SK-N-SH treated with all-trans-retinoic acid at 6 μM for 48 hours (cell line): ENCODE data around the gene SNAPIN.
"Not testable (repeated sequence)": the region's sequence is repeated elsewhere in the genome, so short reads cannot be mapped to it uniquely, and the experiment has no call there.

Experiments
- ATAC-seq: fragments of 200-7000 bp; cut with Tn5 transposase; 3 replicates; pipeline ENCODE4 v1.9.1; 2020; ENCODE audit warnings: mild to moderate bottlenecking, moderate library complexity
- ARNTL ChIP-seq: fragments of 450-650 bp; formaldehyde crosslinking; IDR thresholded peaks from 2 replicates; pipeline ENCODE4 v1.5.0; 2020; ENCODE audit warnings: low read depth, mild to moderate bottlenecking, moderate library complexity, borderline replicate concordance
- BACH2 ChIP-seq: fragments of 250-450 bp; sonication (Bioruptor Pico); IDR thresholded peaks from 2 replicates; pipeline ENCODE4 v1.9.0; 2021; ENCODE audit warnings: mild to moderate bottlenecking, borderline replicate concordance
- CSDC2 ChIP-seq: fragments of 250-450 bp; sonication (Bioruptor Pico); IDR thresholded peaks from 2 replicates; pipeline ENCODE4 v1.5.0; 2020; ENCODE audit warnings: mild to moderate bottlenecking, moderate library complexity
- ESRRG ChIP-seq: fragments of 250-450 bp; sonication (Bioruptor Pico); IDR thresholded peaks from 2 replicates; pipeline ENCODE4 v1.6.1; 2021; ENCODE audit warnings: mild to moderate bottlenecking
- GLIS3 ChIP-seq: fragments of 250-450 bp; sonication (Bioruptor Pico); IDR thresholded peaks from 2 replicates; pipeline ENCODE4 v1.5.0; 2020; ENCODE audit warnings: mild to moderate bottlenecking, moderate library complexity
- ISL1 ChIP-seq: fragments of 250-450 bp; sonication (Bioruptor Pico); IDR thresholded peaks from 2 replicates; pipeline ENCODE4 v2.1.2; 2022; ENCODE audit warnings: mild to moderate bottlenecking, moderate library complexity
- OSR1 ChIP-seq: fragments of 250-450 bp; sonication (Bioruptor Pico); IDR thresholded peaks from 2 replicates; pipeline ENCODE4 v1.8.0; 2022; ENCODE audit warnings: moderate library complexity, mild to moderate bottlenecking, inconsistent platforms
- POU6F1 ChIP-seq: fragments of 250-450 bp; sonication (Bioruptor Pico); IDR thresholded peaks from 2 replicates; pipeline ENCODE4 v1.8.0; 2021; ENCODE audit warnings: low read depth, mild to moderate bottlenecking, moderate library complexity, borderline replicate concordance
- PPARA ChIP-seq: fragments of 250-450 bp; sonication (Bioruptor Pico); IDR thresholded peaks from 2 replicates; pipeline ENCODE4 v1.5.0; 2020; ENCODE audit warnings: mild to moderate bottlenecking, borderline replicate concordance
- RARB ChIP-seq: fragments of 250-450 bp; sonication (Bioruptor Pico); IDR thresholded peaks from 2 replicates; pipeline ENCODE4 v1.8.0; 2021; ENCODE audit warnings: mild to moderate bottlenecking, moderate library complexity
- SNAI2 ChIP-seq: fragments of 250-450 bp; sonication (Bioruptor Pico); IDR thresholded peaks from 2 replicates; pipeline ENCODE4 v1.5.0; 2020; ENCODE audit warnings: mild to moderate bottlenecking, moderate library complexity
- TCF4 ChIP-seq: fragments of 250-450 bp; sonication (Bioruptor Pico); IDR thresholded peaks from 2 replicates; pipeline ENCODE4 v1.8.0; 2021; ENCODE audit warnings: mild to moderate bottlenecking, moderate library complexity, borderline replicate concordance
- TOX ChIP-seq: fragments of 250-450 bp; sonication (Bioruptor Pico); IDR thresholded peaks from 2 replicates; pipeline ENCODE4 v1.8.0; 2021; ENCODE audit warnings: mild to moderate bottlenecking, moderate library complexity, borderline replicate concordance
- ZC3H10 ChIP-seq: fragments of 250-450 bp; sonication (Bioruptor Pico); IDR thresholded peaks from 2 replicates; pipeline ENCODE4 v1.5.1; 2021; ENCODE audit warnings: mild to moderate bottlenecking, moderate library complexity
- ZFP3 ChIP-seq: fragments of 250-450 bp; sonication (Bioruptor Pico); IDR thresholded peaks from 2 replicates; pipeline ENCODE4 v1.5.0; 2020; ENCODE audit warnings: mild to moderate bottlenecking, moderate library complexity
- ZFP30 ChIP-seq: fragments of 450-650 bp; formaldehyde crosslinking; IDR thresholded peaks from 2 replicates; pipeline ENCODE4 v1.5.0; 2022; ENCODE audit warnings: mild to moderate bottlenecking, moderate library complexity
- ZNF565 ChIP-seq: fragments of 450-650 bp; formaldehyde crosslinking; conservative IDR thresholded peaks from 2 replicates; pipeline ENCODE4 v1.5.0; 2020; ENCODE audit warnings: low read depth, mild to moderate bottlenecking, moderate library complexity
- ZNF70 ChIP-seq: fragments of 450-650 bp; formaldehyde crosslinking; IDR thresholded peaks from 2 replicates; pipeline ENCODE4 v1.5.0; 2020; ENCODE audit warnings: mild to moderate bottlenecking, moderate library complexity
- ZNF8 ChIP-seq: fragments of 450-650 bp; formaldehyde crosslinking; IDR thresholded peaks from 2 replicates; pipeline ENCODE4 v1.5.0; 2020; ENCODE audit warnings: mild to moderate bottlenecking, moderate library complexity
- TF ChIP-seq, protein P1 (sequence below): fragments of 250-450 bp; sonication (Bioruptor Pico); IDR thresholded peaks from 2 replicates; pipeline ENCODE4 v1.8.0; 2020; ENCODE audit warnings: mild to moderate bottlenecking, moderate library complexity, borderline replicate concordance
- TF ChIP-seq, protein P2 (sequence below): fragments of 250-450 bp; sonication (Bioruptor Pico); IDR thresholded peaks from 2 replicates; pipeline ENCODE4 v1.5.1; 2020; ENCODE audit warnings: low read depth, mild to moderate bottlenecking, moderate library complexity
- TF ChIP-seq, protein P3 (sequence below): fragments of 250-450 bp; sonication (Bioruptor Pico); IDR thresholded peaks from 2 replicates; pipeline ENCODE4 v1.5.0; 2020; ENCODE audit warnings: mild to moderate bottlenecking, moderate library complexity
- TF ChIP-seq, protein P4 (sequence below): fragments of 250-450 bp; sonication (Bioruptor Pico); IDR thresholded peaks from 2 replicates; pipeline ENCODE4 v1.5.1; 2021; ENCODE audit warnings: mild to moderate bottlenecking, moderate library complexity

The SNAPIN gene

DNA sequence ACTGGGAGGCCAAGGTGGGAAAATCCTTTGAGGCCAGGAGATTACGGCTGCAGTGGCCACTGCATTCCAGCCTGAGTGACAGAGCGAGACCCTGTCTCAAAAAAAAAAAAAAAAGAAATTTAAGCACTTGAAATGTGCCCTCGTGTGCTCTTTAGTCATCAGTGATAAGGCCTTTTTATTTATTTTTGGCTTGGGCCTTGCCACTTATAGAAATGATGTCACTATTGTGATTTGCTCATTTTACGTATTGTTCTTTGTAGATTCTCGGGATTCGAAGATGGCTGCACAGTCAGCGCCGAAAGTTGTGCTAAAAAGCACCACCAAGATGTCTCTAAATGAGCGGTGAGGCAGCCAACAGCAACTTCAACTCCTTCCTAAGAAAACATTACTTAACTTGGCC, 22.2 kb upstream of the SNAPIN start:
- ATAC-seq, result no peak
- TF ChIP-seq, protein P1, sequence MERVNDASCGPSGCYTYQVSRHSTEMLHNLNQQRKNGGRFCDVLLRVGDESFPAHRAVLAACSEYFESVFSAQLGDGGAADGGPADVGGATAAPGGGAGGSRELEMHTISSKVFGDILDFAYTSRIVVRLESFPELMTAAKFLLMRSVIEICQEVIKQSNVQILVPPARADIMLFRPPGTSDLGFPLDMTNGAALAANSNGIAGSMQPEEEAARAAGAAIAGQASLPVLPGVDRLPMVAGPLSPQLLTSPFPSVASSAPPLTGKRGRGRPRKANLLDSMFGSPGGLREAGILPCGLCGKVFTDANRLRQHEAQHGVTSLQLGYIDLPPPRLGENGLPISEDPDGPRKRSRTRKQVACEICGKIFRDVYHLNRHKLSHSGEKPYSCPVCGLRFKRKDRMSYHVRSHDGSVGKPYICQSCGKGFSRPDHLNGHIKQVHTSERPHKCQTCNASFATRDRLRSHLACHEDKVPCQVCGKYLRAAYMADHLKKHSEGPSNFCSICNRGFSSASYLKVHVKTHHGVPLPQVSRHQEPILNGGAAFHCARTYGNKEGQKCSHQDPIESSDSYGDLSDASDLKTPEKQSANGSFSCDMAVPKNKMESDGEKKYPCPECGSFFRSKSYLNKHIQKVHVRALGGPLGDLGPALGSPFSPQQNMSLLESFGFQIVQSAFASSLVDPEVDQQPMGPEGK (CRISPR knock-in tag), result no peak
- TF ChIP-seq BACH2 (no peak), ISL1 (CRISPR knock-in tag) (no peak), ZC3H10 (CRISPR knock-in tag) (no peak), ZNF8 (CRISPR knock-in tag) (no peak), POU6F1 (CRISPR knock-in tag) (no peak), TOX (CRISPR knock-in tag) (no peak), ZFP30 (no peak), TCF4 (CRISPR knock-in tag) (no peak), SNAI2 (CRISPR knock-in tag) (no peak), GLIS3 (CRISPR knock-in tag) (no peak)
- TF ChIP-seq, protein P2, sequence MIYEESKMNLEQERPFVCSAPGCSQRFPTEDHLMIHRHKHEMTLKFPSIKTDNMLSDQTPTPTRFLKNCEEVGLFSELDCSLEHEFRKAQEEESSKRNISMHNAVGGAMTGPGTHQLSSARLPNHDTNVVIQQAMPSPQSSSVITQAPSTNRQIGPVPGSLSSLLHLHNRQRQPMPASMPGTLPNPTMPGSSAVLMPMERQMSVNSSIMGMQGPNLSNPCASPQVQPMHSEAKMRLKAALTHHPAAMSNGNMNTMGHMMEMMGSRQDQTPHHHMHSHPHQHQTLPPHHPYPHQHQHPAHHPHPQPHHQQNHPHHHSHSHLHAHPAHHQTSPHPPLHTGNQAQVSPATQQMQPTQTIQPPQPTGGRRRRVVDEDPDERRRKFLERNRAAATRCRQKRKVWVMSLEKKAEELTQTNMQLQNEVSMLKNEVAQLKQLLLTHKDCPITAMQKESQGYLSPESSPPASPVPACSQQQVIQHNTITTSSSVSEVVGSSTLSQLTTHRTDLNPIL, result no peak

GRCh38 chr1:153638261-153638660, 20.2 kb upstream of the SNAPIN start:
- no peak for TF ChIP-seq ZFP3 (CRISPR knock-in tag)
- no peak for TF ChIP-seq PPARA (CRISPR knock-in tag)
- TF ChIP-seq GLIS3 (CRISPR knock-in tag), result no peak
- TF ChIP-seq OSR1 (CRISPR knock-in tag), result no peak
- TF ChIP-seq TCF4 (CRISPR knock-in tag), result no peak
- no peak for TF ChIP-seq ESRRG (CRISPR knock-in tag)
- TF ChIP-seq, protein P3, sequence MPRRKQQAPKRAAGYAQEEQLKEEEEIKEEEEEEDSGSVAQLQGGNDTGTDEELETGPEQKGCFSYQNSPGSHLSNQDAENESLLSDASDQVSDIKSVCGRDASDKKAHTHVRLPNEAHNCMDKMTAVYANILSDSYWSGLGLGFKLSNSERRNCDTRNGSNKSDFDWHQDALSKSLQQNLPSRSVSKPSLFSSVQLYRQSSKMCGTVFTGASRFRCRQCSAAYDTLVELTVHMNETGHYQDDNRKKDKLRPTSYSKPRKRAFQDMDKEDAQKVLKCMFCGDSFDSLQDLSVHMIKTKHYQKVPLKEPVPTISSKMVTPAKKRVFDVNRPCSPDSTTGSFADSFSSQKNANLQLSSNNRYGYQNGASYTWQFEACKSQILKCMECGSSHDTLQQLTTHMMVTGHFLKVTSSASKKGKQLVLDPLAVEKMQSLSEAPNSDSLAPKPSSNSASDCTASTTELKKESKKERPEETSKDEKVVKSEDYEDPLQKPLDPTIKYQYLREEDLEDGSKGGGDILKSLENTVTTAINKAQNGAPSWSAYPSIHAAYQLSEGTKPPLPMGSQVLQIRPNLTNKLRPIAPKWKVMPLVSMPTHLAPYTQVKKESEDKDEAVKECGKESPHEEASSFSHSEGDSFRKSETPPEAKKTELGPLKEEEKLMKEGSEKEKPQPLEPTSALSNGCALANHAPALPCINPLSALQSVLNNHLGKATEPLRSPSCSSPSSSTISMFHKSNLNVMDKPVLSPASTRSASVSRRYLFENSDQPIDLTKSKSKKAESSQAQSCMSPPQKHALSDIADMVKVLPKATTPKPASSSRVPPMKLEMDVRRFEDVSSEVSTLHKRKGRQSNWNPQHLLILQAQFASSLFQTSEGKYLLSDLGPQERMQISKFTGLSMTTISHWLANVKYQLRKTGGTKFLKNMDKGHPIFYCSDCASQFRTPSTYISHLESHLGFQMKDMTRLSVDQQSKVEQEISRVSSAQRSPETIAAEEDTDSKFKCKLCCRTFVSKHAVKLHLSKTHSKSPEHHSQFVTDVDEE (CRISPR knock-in tag), result no peak
- no peak for TF ChIP-seq RARB
- TF ChIP-seq ZC3H10 (CRISPR knock-in tag), result no peak
- TF ChIP-seq ARNTL (CRISPR knock-in tag), result no peak
- TF ChIP-seq TOX (CRISPR knock-in tag), result no peak
- no peak for ATAC-seq

GRCh38 chr1:153639280-153639679, 19.2 kb upstream of the SNAPIN start:
- no peak for ATAC-seq
- TF ChIP-seq ZNF8 (CRISPR knock-in tag) (no peak), ZNF565 (CRISPR knock-in tag) (no peak), ISL1 (CRISPR knock-in tag) (no peak), SNAI2 (CRISPR knock-in tag) (no peak), ESRRG (CRISPR knock-in tag) (no peak), ZFP30 (no peak), ZC3H10 (CRISPR knock-in tag) (no peak), ZNF70 (CRISPR knock-in tag) (no peak)

DNA sequence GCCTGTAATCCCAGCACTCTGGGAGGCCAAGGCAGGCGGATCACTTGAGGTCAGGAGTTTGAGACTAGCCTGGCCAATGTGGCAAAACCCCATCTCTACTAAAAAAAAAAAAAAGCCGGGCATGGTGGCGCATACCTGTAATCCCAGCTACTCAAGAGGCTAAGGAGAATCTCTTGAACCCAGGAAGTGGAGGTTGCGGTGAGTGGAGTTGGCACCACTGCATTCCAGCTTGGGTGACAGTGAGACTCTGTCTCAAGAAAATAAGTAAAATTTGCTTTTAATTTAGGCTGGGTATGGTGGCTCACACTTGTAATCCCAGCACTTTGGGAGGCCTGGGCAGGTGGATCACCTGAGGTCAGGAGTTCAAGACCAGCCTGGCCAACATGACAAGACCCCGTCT, 18.3 kb upstream of the SNAPIN start:
- ATAC-seq, result not testable (repeated sequence)

DNA sequence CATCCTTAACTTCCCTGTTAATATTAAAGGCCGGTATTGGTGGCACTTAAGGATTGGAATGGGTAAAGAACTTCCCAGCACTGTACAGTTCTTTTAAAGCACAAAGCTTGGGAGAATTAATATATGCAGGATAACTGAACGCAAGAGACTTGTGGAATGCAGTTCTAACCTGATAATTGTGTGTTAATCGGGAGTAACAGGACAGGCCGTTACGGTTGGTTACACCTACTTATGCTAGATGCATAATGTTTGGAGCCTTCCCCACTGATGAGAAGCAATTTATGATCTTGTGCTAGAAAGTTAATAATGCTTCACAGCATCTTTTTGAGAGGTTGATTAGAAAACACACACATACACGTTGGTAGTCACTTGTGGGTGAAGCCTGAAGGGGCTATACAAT, 17.6 kb upstream of the SNAPIN start:
- ATAC-seq, result no peak
- TF ChIP-seq ARNTL (CRISPR knock-in tag) (no peak), GLIS3 (CRISPR knock-in tag) (no peak), RARB (no peak), ZNF8 (CRISPR knock-in tag) (no peak), OSR1 (CRISPR knock-in tag) (no peak), CSDC2 (CRISPR knock-in tag) (no peak), TOX (CRISPR knock-in tag) (no peak), ZNF70 (CRISPR knock-in tag) (no peak), ESRRG (CRISPR knock-in tag) (no peak), ZC3H10 (CRISPR knock-in tag) (no peak)
- TF ChIP-seq, protein P3 (CRISPR knock-in tag), result no peak
- TF ChIP-seq, protein P4, sequence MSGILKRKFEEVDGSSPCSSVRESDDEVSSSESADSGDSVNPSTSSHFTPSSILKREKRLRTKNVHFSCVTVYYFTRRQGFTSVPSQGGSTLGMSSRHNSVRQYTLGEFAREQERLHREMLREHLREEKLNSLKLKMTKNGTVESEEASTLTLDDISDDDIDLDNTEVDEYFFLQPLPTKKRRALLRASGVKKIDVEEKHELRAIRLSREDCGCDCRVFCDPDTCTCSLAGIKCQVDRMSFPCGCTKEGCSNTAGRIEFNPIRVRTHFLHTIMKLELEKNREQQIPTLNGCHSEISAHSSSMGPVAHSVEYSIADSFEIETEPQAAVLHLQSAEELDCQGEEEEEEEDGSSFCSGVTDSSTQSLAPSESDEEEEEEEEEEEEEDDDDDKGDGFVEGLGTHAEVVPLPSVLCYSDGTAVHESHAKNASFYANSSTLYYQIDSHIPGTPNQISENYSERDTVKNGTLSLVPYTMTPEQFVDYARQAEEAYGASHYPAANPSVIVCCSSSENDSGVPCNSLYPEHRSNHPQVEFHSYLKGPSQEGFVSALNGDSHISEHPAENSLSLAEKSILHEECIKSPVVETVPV, result no peak
